Neural cell (in vitro differentiated cells): ENCODE data around the gene DBH. TPM values are rescaled to one million over a fixed set of nuclear protein-coding genes. Genes with fewer than 3 reads are reported as not detected.

ENCODE experiments used
- H2AFZ ChIP-seq: fragments of 200-600, 300-800 bp; sonication (generic), shearing (Covaris generic); 2 replicates; pipeline ENCODE4 v1.6.0; 2014; ENCODE audit warnings: low read depth, mild to moderate bottlenecking, antibody characterized with exemption, low read length, moderate library complexity
- H3F3A ChIP-seq: fragments of 200-600 bp; shearing (Covaris generic); 2 replicates; pipeline ENCODE4 v1.6.1; 2016; ENCODE audit warnings: mild to moderate bottlenecking, moderate library complexity, mixed read lengths, antibody characterized with exemption, low read length; ENCODE audit not compliant: insufficient read depth, poor library complexity, severe bottlenecking
- H3K27ac ChIP-seq: fragments of 200-600, 300-800 bp; sonication (generic), shearing (Covaris generic); 2 replicates; pipeline ENCODE4 v1.5.1; 2014; ENCODE audit warnings: mild to moderate bottlenecking, low read length, moderate library complexity
- H3K27me3 ChIP-seq: fragments of 300-800, 200-600 bp; sonication (generic), shearing (Covaris generic); 2 replicates; pipeline ENCODE4 v1.6.0; 2014; ENCODE audit warnings: mild to moderate bottlenecking, low read depth, low read length, moderate library complexity; ENCODE audit not compliant: insufficient read depth
- H3K36me3 ChIP-seq: fragments of 300-800, 200-600 bp; sonication (generic), shearing (Covaris generic); 2 replicates; pipeline ENCODE4 v1.5.1; 2014; ENCODE audit warnings: mild to moderate bottlenecking, antibody characterized with exemption, low read length, moderate library complexity; ENCODE audit not compliant: insufficient read depth
- H3K4me2 ChIP-seq: fragments of 300-800, 200-600 bp; sonication (generic), shearing (Covaris generic); 2 replicates; pipeline ENCODE4 v1.6.0; 2014; ENCODE audit warnings: mild to moderate bottlenecking, low read length
- H3K4me3 ChIP-seq: fragments of 300-800, 200-600 bp; sonication (generic), shearing (Covaris generic); 2 replicates; pipeline ENCODE4 v1.5.1; 2014; ENCODE audit warnings: mild to moderate bottlenecking, low read length, moderate library complexity
- H3K79me2 ChIP-seq: fragments of 200-600 bp; shearing (Covaris generic); replicated peaks from 2 replicates; pipeline ENCODE4 v1.6.0; 2014; ENCODE audit warnings: mild to moderate bottlenecking, low read length, moderate library complexity; ENCODE audit not compliant: insufficient read depth
- H3K9ac ChIP-seq: fragments of 300-800, 200-600 bp; sonication (generic), shearing (Covaris generic); 2 replicates; pipeline ENCODE4 v1.6.1; 2016; ENCODE audit warnings: mild to moderate bottlenecking, low read length, mixed read lengths
- H3K9me2 ChIP-seq: fragments of 200-600 bp; shearing (Covaris generic); 2 replicates; pipeline ENCODE4 v1.6.1; 2016; ENCODE audit warnings: mild to moderate bottlenecking, low read length, mixed read lengths; ENCODE audit not compliant: insufficient read depth
- H3K9me3 ChIP-seq: fragments of 200-600, 300-800 bp; sonication (generic), shearing (Covaris generic); 2 replicates; pipeline ENCODE4 v1.6.1; 2016; ENCODE audit warnings: mild to moderate bottlenecking, mixed run types, low read length, moderate library complexity, mixed read lengths
- H4K20me1 ChIP-seq: fragments of 200-600 bp; shearing (Covaris generic); 2 replicates; pipeline ENCODE4 v1.6.1; 2016; ENCODE audit warnings: mild to moderate bottlenecking, mixed run types; ENCODE audit not compliant: insufficient read depth
- EP300 ChIP-seq: fragments of 450-650 bp; conservative IDR thresholded peaks from 2 replicates; pipeline ENCODE4 v1.6.1; 2014; ENCODE audit warnings: antibody characterized with exemption, mild to moderate bottlenecking, moderate library complexity; ENCODE audit not compliant: poor library complexity, severe bottlenecking
- EZH2 ChIP-seq: fragments of 200-600, 300-800 bp; shearing (Covaris generic), sonication (generic); IDR thresholded peaks from 2 replicates; pipeline ENCODE4 v1.6.1; 2014; ENCODE audit warnings: antibody characterized with exemption, low read length, borderline replicate concordance, mild to moderate bottlenecking; ENCODE audit not compliant: insufficient read depth, poor library complexity, severe bottlenecking
- MXI1 ChIP-seq: fragments of 450-650 bp; conservative IDR thresholded peaks from 2 replicates; pipeline ENCODE4 v1.6.1; 2014; ENCODE audit warnings: antibody characterized with exemption, mild to moderate bottlenecking; ENCODE audit not compliant: poor library complexity, severe bottlenecking
- POLR2AphosphoS5 ChIP-seq: IDR thresholded peaks from 2 replicates; pipeline ENCODE4 v1.6.1; 2012
- RAD21 ChIP-seq: fragments of 450-650 bp; conservative IDR thresholded peaks from 2 replicates; pipeline ENCODE4 v1.6.1; 2014; ENCODE audit warnings: antibody characterized with exemption, mild to moderate bottlenecking, moderate library complexity
- SMC3 ChIP-seq: fragments of 450-650 bp; conservative IDR thresholded peaks from 2 replicates; pipeline ENCODE4 v1.6.1; 2014; ENCODE audit warnings: antibody characterized with exemption, mild to moderate bottlenecking, moderate library complexity; ENCODE audit not compliant: poor library complexity
- TAF1 ChIP-seq: IDR thresholded peaks from 2 replicates; pipeline ENCODE4 v1.6.1; 2012; ENCODE audit warnings: low read depth
- polyA plus RNA-seq: library from polyadenylated mRNA; depleted of rRNA; stranded (reverse); fragments of >200 nt; gene quantifications from 2 replicates; pipeline ENCODE4 v1.2.3, GENCODE V29; 2014
- TF ChIP-seq, protein P1 (sequence below): fragments of 450-650 bp; IDR thresholded peaks from 2 replicates; pipeline ENCODE4 v1.5.1; 2014; ENCODE audit warnings: antibody characterized with exemption, mild to moderate bottlenecking, moderate library complexity; ENCODE audit not compliant: poor library complexity, severe bottlenecking
- TF ChIP-seq, protein P2 (sequence below): IDR thresholded peaks from 2 replicates; pipeline ENCODE4 v1.6.1; 2012; ENCODE audit warnings: borderline replicate concordance

Gene DBH
- polyA plus RNA-seq, 1 donor from 2014 or later, result not detected

DNA sequence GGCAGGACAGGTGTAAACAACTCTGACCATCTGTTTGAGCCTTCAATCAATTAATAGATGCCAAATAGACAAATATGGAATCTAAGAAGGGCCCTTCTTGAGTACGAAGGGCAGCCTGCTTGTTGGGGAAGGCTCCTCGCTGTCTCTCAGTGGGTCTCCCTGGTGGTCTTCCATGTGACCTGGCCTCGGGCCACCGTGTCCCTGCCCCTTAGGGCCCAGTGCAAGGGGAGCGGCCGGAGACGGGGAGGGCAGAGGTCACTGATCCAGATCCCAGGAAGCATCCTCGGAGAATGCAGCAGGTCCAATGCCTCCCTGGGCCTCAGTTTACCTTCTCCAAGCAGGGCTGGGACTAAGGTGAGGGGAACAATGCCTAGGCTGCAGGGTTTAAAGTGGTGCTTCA is 2.5 kb downstream of the DBH start:
- no peak overlapping the region for H3K4me3 ChIP-seq
- no peaks in the 10 kb centered on the region for H3K9me2 ChIP-seq
- no peak overlapping the region for H2AFZ ChIP-seq
- no peak overlapping the region for H3K9ac ChIP-seq
- no peaks in the 10 kb centered on the region for H3K79me2 ChIP-seq
- no peak overlapping the region for H3K4me2 ChIP-seq
- H3K9me3 ChIP-seq, result no peaks in the 10 kb centered on the region
- no peak overlapping the region for H3K27ac ChIP-seq
- H3F3A ChIP-seq, result no peaks in the 10 kb centered on the region
- no peaks in the 10 kb centered on the region for H4K20me1 ChIP-seq
- no peaks in the 10 kb centered on the region for H3K27me3 ChIP-seq
- no peaks in the 10 kb centered on the region for H3K36me3 ChIP-seq
- no peak for TF ChIP-seq EZH2
- TF ChIP-seq, protein P1, sequence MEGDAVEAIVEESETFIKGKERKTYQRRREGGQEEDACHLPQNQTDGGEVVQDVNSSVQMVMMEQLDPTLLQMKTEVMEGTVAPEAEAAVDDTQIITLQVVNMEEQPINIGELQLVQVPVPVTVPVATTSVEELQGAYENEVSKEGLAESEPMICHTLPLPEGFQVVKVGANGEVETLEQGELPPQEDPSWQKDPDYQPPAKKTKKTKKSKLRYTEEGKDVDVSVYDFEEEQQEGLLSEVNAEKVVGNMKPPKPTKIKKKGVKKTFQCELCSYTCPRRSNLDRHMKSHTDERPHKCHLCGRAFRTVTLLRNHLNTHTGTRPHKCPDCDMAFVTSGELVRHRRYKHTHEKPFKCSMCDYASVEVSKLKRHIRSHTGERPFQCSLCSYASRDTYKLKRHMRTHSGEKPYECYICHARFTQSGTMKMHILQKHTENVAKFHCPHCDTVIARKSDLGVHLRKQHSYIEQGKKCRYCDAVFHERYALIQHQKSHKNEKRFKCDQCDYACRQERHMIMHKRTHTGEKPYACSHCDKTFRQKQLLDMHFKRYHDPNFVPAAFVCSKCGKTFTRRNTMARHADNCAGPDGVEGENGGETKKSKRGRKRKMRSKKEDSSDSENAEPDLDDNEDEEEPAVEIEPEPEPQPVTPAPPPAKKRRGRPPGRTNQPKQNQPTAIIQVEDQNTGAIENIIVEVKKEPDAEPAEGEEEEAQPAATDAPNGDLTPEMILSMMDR, result no peak
- TF ChIP-seq EP300, result no peak
- no peak for TF ChIP-seq SMC3
- TF ChIP-seq, protein P2, sequence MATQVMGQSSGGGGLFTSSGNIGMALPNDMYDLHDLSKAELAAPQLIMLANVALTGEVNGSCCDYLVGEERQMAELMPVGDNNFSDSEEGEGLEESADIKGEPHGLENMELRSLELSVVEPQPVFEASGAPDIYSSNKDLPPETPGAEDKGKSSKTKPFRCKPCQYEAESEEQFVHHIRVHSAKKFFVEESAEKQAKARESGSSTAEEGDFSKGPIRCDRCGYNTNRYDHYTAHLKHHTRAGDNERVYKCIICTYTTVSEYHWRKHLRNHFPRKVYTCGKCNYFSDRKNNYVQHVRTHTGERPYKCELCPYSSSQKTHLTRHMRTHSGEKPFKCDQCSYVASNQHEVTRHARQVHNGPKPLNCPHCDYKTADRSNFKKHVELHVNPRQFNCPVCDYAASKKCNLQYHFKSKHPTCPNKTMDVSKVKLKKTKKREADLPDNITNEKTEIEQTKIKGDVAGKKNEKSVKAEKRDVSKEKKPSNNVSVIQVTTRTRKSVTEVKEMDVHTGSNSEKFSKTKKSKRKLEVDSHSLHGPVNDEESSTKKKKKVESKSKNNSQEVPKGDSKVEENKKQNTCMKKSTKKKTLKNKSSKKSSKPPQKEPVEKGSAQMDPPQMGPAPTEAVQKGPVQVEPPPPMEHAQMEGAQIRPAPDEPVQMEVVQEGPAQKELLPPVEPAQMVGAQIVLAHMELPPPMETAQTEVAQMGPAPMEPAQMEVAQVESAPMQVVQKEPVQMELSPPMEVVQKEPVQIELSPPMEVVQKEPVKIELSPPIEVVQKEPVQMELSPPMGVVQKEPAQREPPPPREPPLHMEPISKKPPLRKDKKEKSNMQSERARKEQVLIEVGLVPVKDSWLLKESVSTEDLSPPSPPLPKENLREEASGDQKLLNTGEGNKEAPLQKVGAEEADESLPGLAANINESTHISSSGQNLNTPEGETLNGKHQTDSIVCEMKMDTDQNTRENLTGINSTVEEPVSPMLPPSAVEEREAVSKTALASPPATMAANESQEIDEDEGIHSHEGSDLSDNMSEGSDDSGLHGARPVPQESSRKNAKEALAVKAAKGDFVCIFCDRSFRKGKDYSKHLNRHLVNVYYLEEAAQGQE, result no peak
- TF ChIP-seq RAD21, result no peak
- TF ChIP-seq TAF1, result no peak
- TF ChIP-seq POLR2AphosphoS5, result no peak
- no peak for TF ChIP-seq MXI1

DNA sequence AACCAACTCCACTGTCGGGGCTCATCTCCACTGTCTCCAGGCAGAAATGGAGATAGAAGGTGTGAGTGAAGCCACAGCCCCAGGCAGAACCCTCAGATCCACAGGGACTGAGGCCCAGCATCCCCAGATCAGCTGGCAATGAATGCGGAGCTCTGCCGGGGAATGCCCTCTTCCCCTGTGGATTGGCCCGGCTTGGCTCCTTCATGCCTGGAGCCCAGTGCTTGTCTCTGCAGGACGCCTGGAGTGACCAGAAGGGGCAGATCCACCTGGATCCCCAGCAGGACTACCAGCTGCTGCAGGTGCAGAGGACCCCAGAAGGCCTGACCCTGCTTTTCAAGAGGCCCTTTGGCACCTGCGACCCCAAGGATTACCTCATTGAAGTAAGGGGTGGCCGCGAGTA is 3.5 kb downstream of the DBH start:
- H2AFZ ChIP-seq, result no peak overlapping the region
- no peak overlapping the region for H3K4me3 ChIP-seq
- TF ChIP-seq TAF1 (no peak), EP300 (no peak), POLR2AphosphoS5 (no peak), SMC3 (no peak), MXI1 (no peak), RAD21 (no peak), EZH2 (no peak)
- TF ChIP-seq, protein P2, result no peak
- TF ChIP-seq, protein P1, result no peak
- no peaks in the 10 kb centered on the region for H4K20me1 ChIP-seq
- H3K36me3 ChIP-seq, result no peaks in the 10 kb centered on the region
- no peaks in the 10 kb centered on the region for H3K9me3 ChIP-seq
- no peak overlapping the region for H3K27ac ChIP-seq
- no peaks in the 10 kb centered on the region for H3K9me2 ChIP-seq
- no peaks in the 10 kb centered on the region for H3K27me3 ChIP-seq
- H3F3A ChIP-seq, result no peaks in the 10 kb centered on the region
- no peak overlapping the region for H3K4me2 ChIP-seq
- H3K79me2 ChIP-seq, result no peaks in the 10 kb centered on the region
- no peak overlapping the region for H3K9ac ChIP-seq
